Activated CD4-positive, alpha-beta T cell treated with anti-CD3 and anti-CD28 coated beads, Interleukin-2, amount 50 U/mL, for 24 hours (primary cell): Measurements from ENCODE around the gene FOXK2.
"Not testable (repeated sequence)": the region's sequence is repeated elsewhere in the genome, so short reads cannot be mapped to it uniquely, and the experiment has no call there.

Source experiments
- DNase-seq, 2 donors: peaks; one replicate each; pipeline ENCODE4 v3.0.0-alpha.2; 2020; ENCODE audit warnings: low read depth in 1 of 2, low spot score in 1 of 2

FOXK2 gene

GRCh38 chr17:82528484-82529265 is 9.1 kb downstream of the FOXK2 start:
- DNase-seq: no peak

GRCh38 chr17:82529914-82530300 is 10.4 kb downstream of the FOXK2 start:
- DNase-seq: no peak

- no peak for DNase-seq
These were observed 11.9 kb downstream of the FOXK2 start for GRCh38 chr17:82531431-82531881.

- DNase-seq: no peak
These were observed 14.9 kb downstream of the FOXK2 start for GRCh38 chr17:82534401-82534812.

- no peak for DNase-seq
These were observed 17.1 kb downstream of the FOXK2 start for GRCh38 chr17:82536512-82537201.

GRCh38 chr17:82537228-82537627 is 17.7 kb downstream of the FOXK2 start:
- DNase-seq: not testable (repeated sequence)

GRCh38 chr17:82539076-82539475 is 19.5 kb downstream of the FOXK2 start:
- not testable (repeated sequence) for DNase-seq

- DNase-seq: no peak
These were observed 22.9 kb downstream of the FOXK2 start for GRCh38 chr17:82542439-82542838.

GRCh38 chr17:82544431-82545070 is 25.0 kb downstream of the FOXK2 start:
- DNase-seq: no peak

- DNase-seq: no peak
These were observed 25.5 kb downstream of the FOXK2 start for GRCh38 chr17:82545071-82545462.

- DNase-seq: no peak
These were observed 28.4 kb downstream of the FOXK2 start for GRCh38 chr17:82547981-82548380.

GRCh38 chr17:82548681-82549303 is 29.3 kb downstream of the FOXK2 start:
- DNase-seq: no peak

- DNase-seq: peak; percentile 43 to 76
These were observed 32.4 kb downstream of the FOXK2 start for GRCh38 chr17:82551779-82552457.

- no peak for DNase-seq
These were observed 33.0 kb downstream of the FOXK2 start for GRCh38 chr17:82552580-82552979.

- DNase-seq: no peak
These were observed 33.8 kb downstream of the FOXK2 start for GRCh38 chr17:82553210-82553930.

- DNase-seq: not testable (repeated sequence)
These were observed 38.0 kb downstream of the FOXK2 start for GRCh38 chr17:82557510-82557909.

GRCh38 chr17:82559566-82560251 is 40.2 kb downstream of the FOXK2 start:
- no peak for DNase-seq

GRCh38 chr17:82560252-82560642 is 40.7 kb downstream of the FOXK2 start:
- no peak for DNase-seq

- DNase-seq: no peak
These were observed 41.4 kb downstream of the FOXK2 start for GRCh38 chr17:82560802-82561428.
